ENCODE results near the gene DENND1A. TPM values are rescaled to one million over a fixed set of nuclear protein-coding genes. Genes with fewer than 3 reads are reported as not detected.
"Not testable (repeated sequence)": the region's sequence is repeated elsewhere in the genome, so short reads cannot be mapped to it uniquely, and the experiment has no call there.

DENND1A gene
- total RNA-seq, 1 experiment from 2014 or later: 45.3 TPM

DNA sequence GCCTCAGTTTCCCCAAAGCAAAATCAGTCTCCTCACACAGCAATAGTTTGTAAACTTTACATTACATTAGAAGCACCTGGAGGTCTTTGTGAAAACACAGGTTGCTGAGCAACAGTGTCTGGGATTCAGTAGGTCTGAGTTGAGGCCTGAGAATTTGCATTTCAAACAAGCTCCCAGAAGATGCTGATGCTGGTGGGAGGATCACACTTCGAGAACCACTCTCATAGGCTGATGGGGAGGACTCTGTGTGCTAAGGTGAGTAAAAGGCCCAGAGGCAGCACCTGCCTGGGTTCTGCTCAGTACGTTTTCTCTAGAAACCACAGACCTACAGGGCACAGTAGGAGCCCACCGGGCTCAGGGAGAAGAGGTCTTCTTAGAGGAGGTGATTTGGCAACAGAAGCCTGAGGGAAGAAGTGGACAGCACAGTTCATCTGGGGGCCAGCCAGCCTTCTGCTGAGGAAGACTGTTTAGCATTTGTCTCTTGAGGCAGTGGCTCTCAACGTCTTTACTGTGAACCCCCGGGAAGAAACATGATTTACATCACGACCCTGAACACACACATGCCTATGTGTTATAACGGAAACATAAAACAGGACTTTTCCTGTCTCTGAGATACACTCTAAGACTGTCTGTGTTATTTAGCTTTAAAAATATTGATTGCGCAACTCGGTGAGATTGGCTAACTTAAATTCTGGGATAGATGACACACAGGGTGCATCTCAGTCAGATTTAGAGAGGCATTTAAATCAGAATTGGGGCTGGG, 24.8 kb upstream of the DENND1A start:
- in situ Hi-C loops (cut with HindIII; ENCODE audit: low sequenced_read_pairs): no loop called here
- DNase-seq (ENCODE audit: low spot score): no peak

DNA sequence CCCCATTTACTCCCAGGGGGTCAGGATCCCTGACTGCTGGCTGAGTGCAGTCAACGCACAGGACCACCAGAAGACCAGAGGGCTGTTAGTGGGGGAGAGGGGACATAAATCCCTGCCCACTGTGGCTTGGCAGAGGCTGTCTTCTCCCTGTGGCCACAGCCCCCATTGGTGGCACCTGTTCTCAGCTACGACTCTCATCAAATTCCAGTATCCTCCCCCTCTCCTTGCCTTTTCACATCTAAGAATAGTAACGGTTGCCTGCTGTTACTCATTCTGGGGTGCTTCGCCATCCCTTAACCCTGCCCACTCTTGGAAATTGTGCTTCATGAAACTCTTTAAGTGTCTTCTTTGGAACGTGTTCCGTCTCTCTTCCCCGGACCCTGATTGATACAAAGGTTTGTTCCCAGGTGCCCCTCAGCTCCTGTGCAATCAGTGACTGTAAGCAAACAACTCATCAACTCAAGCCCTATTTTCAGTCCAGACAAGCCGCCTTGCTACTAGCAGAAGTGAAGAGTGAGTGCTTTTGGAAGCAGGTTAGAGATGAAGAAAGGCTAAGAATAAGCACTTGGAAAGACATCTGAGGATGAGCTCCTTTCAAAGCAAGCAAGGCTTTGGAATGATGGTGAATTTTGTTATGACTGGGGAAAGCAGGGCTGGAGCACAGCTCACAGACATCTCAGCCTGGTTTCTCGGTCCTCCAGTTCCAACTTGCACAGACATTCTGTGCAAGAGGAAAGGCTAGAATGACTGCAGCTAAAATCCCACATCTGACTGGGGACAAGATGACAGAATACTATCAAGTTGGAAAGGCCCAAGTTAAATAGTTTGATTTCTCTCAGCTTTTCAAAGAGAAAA, 22.9 kb upstream of the DENND1A start:
- in situ Hi-C loops (cut with HindIII; ENCODE audit: low sequenced_read_pairs): no loop called here
- DNase-seq (ENCODE audit: low spot score): no peak

DNA sequence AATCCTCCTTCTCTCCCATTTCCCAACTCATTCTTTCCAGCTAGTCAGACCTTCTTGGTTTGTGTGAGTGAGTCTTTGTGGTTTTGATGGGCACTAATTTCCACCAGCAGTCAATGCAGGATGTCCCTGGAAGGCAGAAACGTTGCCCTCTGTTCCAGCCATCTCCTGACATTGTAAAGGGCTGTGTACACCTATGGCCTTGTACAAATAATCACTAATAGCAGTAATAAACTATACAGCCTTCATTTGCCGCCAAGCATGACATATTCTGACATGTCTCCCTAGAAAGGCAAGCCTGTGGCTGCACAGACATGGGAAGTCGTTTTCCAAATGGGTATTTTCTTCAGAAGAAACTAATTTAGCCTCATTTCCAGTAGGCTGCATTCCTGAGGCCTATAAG, 18.4 kb upstream of the DENND1A start:
- in situ Hi-C loops (cut with HindIII; ENCODE audit: low sequenced_read_pairs): no loop called here

DNA sequence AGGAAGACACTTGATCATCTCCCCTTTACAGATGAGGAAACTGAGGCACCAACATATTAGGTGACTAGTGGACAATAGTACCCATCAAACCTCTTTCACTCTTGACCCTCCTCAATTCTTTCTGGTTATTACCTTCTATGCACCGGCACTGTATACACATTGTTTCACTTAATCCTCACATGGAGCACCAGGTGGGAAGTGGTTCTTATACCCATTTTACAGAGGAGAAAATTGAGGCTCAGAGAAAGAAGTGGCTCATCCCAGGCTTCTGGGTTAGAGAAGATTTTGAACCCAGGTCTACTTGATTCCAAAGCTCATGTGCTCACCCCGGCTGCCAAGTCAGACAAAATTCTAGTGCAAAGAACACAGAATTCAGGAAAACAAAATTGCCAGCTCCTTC, 17.4 kb upstream of the DENND1A start:
- in situ Hi-C loops (cut with HindIII; ENCODE audit: low sequenced_read_pairs): no loop called here
- DNase-seq (ENCODE audit: low spot score): no peak

More for the DNA sequence above, 18.4 kb upstream of the DENND1A start:
- no peak for DNase-seq (ENCODE audit: low spot score)

DNA sequence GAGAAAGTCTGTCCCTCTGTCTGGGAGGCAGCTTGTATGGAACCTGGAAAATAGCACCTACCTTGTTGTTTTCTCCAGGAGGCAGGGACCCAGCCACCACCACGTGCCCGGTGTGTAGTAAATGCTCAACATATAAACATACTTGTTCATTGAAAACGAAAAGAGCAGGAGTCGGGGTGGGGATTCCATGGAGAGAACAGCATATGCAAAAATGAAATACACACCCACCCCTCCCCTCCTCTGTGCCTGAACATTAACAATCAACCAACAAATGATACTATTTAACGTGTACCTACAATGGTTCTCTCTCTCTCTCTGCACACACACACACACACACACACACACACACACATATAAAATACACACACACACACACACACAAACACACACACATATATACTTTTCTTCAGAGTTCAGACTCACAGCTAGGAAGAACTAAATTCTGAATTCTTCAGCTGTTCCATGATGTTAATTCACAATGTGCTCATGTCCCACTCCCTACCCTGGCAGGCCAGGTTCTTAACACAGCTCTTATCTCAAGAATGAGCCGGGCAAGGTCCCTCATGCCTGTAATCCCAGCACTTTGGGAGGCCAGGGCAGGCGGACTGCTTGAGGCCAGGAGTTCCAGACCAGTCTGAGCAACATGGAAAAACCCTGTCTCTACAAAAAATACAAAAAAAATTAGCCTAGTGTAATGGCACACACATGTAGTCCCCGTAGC, 16.3 kb upstream of the DENND1A start:
- DNase-seq (ENCODE audit: low spot score): no peak
- in situ Hi-C loops (cut with HindIII; ENCODE audit: low sequenced_read_pairs): no loop called here

DNA sequence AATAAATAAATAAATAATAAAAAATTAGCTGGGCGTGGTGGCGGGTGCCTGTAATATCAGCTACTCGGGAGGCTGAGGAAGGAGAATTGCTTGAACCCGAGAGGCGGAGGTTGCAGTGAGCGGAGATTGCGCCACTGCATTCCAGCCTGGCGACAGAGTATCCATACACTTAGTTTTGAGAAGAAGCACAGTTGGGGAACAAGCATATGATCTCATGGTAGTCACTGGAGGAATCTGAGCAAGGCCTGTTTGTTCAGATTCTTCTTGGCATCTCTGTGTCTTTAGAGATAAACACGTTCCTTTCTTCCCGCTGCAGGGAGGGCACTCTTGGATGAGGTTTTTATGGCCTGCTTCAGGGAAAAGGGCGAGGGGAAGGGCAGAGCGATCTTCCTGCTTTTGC, 15.6 kb upstream of the DENND1A start:
- in situ Hi-C loops (cut with HindIII; ENCODE audit: low sequenced_read_pairs): no loop called here
- DNase-seq (ENCODE audit: low spot score): no peak

DNA sequence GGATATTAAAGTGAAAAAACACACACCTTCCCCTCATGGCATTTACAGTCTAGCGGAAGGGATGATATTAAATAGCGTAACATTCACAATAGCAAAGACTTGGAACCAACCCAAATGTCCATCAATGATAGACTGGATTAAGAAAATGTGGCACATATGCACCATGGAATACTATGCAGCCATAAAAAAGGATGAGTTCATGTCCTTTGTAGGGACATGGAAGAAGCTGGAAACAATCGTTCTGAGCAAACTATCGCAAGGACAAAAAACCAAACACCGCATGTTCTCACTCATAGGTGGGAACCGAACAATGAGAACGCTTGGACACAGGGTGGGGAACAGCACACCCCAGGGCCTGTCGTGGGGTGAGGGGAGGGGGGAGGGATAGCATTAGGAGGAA, 14.5 kb upstream of the DENND1A start:
- DNase-seq (ENCODE audit: low spot score); in situ Hi-C loops (cut with HindIII; ENCODE audit: low sequenced_read_pairs): not testable (repeated sequence)

DNA sequence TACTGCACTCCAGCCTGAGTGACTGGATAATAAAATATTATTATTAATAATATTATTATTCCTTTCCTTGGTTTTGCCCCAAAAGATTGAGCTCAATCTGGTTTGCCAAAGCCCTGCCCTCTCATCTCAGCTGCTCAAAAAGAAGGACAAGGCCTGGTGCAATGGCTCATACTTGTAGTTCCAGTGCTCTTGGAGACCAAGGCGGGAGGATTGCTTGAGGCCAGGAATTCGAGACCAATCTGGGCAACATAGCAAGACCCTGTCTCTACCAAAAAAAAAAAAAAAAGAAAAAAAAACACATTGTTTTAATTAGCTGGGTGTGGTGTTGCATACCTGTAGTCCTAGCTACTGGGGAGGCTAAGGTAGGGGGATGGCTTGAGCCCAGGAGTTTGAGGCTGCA, 13.7 kb upstream of the DENND1A start:
- in situ Hi-C loops (cut with HindIII; ENCODE audit: low sequenced_read_pairs): no loop called here
- no peak for DNase-seq (ENCODE audit: low spot score)

DNA sequence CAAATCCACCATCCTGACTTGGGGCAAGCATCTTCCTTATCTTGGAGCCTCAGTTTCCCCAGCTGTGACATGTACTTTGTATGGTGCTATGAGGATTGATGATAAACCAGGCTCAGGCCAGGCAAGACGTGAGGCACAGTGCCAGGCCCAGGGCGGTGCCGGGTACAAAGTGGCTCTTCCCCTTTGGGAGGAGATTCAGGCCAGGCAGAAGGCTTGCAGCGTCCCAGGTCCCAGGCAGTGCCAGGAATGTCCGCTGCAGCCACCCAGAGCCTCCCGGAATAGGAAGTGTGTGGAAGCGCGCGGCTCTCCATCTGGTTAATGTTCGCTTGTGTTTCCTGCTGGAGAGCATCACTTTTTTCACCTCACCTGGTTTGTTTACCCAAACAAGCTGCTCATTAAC, 12.6 kb upstream of the DENND1A start:
- DNase-seq (ENCODE audit: low spot score): no peak
- in situ Hi-C loops (cut with HindIII; ENCODE audit: low sequenced_read_pairs): no loop called here

DNA sequence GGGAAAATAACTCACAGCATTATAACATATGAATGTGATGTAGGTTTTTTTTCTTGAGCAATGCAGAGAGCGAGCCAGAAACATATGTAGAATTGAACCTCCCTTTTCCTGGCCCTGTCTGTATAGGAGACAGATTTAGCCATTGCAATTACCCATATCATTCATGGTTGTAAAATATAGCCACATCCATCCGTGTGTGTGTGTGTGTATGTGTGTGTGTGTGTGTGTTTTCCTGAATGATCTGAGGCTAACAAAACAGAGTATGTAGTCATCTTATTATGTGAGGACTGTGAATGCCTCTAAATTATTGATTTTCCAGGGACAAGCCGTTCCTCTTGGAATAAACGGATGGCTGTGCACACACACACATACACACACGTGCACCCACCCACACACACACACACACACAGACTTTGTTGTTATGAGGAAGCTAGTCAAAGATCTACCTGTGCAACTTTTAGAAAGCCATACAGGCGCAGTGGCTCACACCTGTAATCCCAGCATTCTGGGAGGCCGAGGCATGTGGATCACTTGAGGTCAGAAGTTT, 11.7 kb upstream of the DENND1A start:
- in situ Hi-C loops (cut with HindIII; ENCODE audit: low sequenced_read_pairs): no loop called here
- no peak for DNase-seq (ENCODE audit: low spot score)

DNA sequence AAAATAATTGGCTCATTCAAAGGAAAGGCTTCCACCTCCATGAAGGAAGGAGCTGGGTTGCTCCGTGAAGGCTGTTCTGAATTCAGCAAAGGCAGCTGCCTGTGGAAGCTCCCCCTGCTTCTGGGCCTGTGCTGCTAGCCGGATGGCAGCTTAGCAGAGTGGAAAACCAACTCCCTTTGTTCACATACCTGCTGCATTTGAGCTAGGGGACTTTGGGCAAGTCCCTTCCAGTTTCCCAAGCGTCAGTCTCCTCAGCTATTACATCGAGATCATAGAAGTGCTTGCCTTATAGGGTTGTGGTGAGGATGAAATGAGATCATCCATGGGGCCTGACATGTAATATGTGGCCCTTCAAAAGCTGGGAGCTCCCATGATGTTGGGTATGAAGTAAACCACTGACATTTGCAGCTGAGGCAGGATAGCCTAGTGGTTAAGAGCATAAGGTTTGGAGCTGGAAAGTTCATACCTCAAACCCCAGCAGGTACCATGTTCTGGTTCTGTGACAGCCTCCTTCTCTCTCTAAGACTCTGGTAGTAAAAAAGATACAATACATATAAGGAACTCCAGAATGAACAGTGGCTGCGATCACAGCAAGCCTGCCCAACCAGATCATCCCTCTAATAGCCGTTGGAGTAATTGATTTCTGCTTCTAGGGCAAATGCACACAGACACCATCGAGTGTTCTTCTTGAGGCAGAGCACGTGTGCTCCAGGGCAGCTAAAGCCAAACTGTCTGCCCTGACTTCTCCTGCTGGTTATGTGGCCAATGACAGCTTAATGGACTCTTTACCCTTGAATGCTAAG, 11.0 kb upstream of the DENND1A start:
- in situ Hi-C loops (cut with HindIII; ENCODE audit: low sequenced_read_pairs): no loop called here
- no peak for DNase-seq (ENCODE audit: low spot score)

DNA sequence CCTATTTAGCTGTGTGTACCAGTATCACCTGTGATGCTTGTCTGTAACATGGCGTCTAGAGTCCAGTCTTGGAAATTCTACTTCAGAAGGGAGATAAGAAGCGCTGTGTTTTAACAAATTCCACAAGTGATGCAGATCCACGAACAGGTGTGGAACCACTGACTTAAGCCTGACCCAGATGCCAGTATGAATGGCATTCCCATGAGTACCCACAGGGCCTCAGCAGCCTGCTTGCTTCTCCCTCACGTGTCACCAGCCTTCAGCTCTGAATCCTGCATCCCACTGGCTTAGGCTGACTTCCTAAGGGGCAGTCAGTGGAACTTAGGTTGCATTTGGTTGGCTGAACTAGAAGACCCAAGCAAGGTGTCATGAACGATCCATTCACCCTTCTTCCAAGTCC, 8.5 kb upstream of the DENND1A start:
- no peak for DNase-seq (ENCODE audit: low spot score)
- in situ Hi-C loops (cut with HindIII; ENCODE audit: low sequenced_read_pairs): no loop called here

DNA sequence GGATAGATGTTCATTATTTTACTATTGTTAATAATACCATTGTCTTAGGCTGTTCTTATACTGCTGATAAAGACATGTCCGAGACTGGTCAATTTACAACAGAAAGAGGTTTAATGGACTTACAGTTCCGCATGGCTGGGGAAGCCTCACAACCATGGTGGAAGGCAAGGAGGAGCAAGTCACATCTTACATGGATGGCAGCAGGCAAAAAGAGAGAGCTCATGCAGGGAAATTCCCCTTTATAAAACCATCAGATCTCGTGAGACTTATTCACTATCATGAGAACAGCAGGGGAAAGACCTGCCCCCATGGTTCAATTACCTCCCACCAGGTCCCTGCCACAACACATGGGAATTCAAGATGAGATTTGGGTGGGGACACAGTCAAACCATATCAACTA, 6.6 kb upstream of the DENND1A start:
- DNase-seq (ENCODE audit: low spot score); in situ Hi-C loops (cut with HindIII; ENCODE audit: low sequenced_read_pairs): not testable (repeated sequence)

DNA sequence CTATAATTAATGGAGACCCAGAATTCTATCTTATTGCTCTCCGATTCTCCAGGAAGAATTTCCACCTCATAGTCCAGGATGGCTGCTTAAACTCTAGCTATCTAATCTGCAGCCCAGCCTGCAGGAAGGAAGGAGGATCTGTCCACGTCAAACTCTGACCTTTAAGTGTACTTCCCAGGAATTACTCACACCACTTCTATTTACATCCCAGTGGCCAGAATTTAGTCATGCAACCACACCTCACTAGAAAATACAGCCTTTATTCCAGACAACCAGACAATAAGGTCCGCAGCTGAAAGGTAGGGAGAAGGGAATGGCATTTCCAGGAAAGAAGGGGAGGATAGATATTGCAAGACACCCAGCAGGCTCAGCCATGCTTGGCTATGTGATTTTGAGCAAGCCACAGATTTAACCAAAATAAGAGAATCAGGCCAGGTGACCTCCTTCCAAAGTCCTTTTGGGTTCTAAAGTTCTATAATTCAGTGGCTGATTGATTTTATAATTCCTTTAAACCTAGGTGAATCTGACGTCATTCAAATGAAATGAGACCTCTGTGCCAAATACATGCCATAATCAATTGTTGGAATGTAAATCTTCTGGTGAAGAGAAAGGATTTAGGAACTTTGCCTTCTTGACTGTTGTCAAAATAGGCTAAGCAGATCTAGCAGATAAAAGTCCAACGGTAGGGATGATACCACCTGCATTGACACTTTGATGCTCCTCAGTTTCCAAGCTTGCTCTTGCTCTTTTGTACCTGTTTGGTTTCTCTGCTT, 3.7 kb upstream of the DENND1A start:
- in situ Hi-C loops (cut with HindIII; ENCODE audit: low sequenced_read_pairs): no loop called here
- DNase-seq (ENCODE audit: low spot score): no peak

DNA sequence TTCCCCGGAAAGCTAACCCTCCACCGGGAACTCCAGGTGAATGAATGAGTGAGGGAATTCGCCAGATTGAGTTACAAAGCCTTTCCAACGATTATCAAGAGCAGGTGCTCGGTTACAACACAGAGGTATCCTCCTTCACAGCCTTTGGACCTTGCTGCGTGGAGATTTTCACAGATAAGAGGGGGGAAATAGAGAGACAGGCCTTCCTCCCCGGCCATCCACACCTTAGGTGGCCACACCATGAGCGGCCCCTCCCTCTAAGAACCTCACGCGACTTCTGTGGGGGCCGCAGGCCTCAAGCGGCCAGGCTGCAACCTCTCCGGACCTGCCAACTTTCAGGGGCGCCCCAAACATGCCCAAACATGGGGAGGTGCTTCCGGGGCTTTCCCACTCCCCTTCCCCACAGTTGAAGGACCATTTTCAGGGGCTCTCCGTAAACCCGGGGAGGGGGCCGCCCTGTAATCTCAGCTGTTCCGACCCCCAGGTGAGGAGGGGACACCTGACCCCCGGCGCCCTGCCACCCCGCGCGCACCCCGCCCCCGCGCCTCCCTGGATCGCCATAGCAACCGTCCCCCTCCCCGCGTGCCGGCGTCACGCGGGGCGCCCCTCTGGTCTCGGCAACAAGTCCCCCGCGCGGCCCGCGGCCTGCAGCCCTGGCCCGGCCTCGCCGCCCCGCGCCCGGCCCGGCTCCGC, 603 bp downstream of the DENND1A start:
- in situ Hi-C loops (cut with HindIII; ENCODE audit: low sequenced_read_pairs): no loop called here
- peak; percentile 49 for DNase-seq (ENCODE audit: low spot score)

DNA sequence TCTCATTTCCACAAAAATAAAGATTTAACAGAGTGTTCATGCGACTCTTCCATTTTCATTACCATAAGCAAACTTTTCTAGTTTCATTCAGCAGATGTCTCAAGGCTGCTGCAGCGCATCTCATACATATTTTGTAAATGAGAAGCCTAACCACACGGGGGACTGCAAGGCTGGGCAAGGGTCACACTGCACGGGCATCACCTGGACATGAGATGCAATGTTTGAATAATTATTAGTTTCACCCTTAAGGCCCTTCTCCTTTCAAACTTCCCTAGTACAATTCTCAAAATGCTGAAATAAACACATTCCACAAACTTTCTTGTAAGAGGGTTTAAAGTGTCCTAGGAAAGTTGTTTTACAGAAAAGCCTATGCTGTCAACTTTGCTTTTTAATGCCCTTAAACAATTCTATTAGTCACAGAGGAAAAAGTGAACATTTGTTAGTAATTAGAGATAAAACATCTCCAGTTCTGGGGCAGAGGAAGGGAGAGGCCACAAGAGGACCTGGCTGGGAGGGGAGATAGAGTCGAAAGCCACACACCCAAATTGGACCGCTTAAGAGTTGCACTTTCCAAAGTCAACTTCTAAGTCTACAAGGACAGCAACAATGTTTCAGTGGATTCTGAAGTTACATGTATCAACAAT, 1.3 kb downstream of the DENND1A start:
- in situ Hi-C loops (cut with HindIII; ENCODE audit: low sequenced_read_pairs): no loop called here
- DNase-seq (ENCODE audit: low spot score): peak; percentile 3
